T-helper 2 cell (primary cell): ENCODE results near the gene CLDN22.
A peak's percentile ranks its signal among the peaks of the same experiment; 100 is the strongest.

Source experiments
- DNase-seq, 5 experiments: peaks; one replicate each; pipeline versions ENCODE4 v3.0.0 to v3.0.0-alpha.2; 2012 to 2022
- total RNA-seq, 2 donors: gene quantifications; one replicate each; lab custom pipeline; 2026; lab: John Stamatoyannopoulos, UW

The CLDN22 gene
- total RNA-seq = 0 reads per million in 2 donors

DNA sequence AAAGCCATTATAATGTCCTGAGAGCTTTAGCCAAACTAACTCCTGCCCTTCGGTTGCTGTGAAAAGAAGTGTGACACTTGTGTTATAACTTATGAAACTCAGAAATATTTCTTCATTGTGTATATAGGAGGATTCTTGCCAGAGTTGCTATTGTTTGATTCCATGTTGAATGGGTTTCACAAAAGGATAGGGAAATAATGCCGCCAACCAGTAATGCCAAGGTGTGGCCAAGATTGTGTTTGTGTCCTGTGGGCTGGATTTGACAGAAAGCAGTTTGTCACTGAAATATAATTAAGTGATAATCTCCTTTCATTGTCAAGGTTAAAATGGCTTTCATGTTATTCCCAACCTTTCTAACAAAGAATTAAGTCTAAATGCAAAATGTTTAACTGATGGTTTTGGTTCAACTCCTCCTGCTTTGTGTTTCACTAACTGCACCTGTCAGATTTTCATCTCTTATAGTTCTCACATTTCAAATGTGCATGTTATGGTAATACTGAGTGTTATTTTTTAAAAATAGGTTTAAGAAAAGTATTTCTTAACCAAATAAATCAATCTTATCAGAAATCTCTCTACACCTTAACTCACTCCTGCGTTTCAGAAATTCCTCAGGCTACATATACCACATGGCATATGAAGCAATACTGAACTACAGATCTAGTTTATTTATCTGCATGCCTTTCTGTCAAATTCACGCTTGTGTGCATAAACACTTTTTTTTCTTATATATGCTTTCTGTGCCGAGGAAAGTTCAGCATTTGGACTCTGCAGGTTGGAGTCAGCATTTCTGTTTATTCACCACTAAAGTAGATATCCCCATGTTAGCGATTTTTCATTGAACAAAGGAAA is at the start of gene CLDN22:
Gene CLDN22 (minus strand): TSS at position 66 of the 849 bp plus-strand sequence. CDS start 58 bp downstream, at position 8.
- DNase-seq = no peak

DNA sequence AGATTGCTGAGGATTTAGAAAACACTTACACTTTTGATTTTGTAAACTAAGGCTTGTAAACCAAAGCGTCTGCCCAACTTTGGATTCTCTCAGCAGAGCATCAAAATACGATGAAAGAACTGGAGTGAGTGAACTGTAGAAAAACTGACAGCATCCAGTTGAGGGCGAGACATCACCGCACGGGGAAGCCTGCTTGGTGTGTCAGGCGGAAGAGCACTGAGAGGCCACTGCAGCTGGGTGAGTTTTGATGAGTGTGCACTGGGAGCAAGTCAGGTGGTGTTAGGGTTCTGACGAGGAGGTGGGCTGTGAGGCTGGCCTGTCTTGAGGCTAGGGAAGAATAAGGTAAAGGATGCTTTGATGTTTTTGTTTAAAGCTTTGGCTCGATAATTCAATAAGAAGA is 49.0 kb upstream of the CLDN22 start:
- no peak for DNase-seq

DNA sequence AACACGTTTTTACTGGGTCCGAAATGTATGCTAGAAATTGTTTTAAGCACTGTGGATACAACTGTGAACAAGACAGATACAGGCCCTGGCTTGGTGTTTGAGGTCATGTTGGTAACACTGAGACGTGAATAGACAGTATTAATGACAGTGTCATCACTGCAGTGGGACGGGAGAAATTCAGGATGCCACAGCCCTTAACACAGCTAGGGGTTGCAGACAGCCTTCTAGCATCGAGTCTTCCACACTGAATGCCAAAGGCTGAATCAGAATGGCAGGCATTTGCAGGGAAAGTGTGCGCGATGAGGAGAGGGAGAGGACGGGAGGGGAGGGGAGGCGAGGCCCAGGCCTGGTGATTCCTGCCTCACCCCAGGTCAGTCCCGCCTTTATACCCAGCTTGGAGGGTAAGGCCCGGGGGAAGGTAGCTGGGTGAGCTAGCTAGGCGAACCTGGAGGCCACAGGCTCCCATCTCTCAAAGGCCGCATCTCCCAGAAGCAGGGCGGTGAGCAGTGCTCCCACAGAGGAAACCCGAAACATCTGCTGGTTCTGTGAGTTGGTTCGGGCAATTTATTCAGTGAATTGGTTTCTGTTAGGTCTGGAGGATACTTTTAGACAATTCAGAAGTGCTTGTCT is 46.2 kb upstream of the CLDN22 start:
- no peak for DNase-seq

DNA sequence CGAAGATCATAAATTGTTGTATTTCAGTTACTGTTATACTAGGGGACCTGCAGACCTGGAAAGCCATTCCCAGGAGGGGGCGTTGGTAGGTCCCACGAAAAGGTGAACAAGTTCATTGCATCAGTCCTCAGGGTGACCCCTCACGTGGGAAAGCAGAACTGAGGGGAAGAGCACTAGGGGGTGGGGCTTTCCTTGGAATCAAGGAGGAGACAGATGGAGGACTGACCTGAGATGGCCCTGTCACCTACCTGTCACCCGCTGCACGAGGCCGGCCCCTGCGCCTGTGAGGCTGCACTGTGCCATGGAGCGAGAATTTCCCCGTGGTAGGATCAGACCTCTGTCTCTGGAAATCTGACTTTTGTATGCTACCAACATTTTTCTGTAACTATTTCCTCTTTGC is 43.9 kb upstream of the CLDN22 start:
- no peak for DNase-seq

DNA sequence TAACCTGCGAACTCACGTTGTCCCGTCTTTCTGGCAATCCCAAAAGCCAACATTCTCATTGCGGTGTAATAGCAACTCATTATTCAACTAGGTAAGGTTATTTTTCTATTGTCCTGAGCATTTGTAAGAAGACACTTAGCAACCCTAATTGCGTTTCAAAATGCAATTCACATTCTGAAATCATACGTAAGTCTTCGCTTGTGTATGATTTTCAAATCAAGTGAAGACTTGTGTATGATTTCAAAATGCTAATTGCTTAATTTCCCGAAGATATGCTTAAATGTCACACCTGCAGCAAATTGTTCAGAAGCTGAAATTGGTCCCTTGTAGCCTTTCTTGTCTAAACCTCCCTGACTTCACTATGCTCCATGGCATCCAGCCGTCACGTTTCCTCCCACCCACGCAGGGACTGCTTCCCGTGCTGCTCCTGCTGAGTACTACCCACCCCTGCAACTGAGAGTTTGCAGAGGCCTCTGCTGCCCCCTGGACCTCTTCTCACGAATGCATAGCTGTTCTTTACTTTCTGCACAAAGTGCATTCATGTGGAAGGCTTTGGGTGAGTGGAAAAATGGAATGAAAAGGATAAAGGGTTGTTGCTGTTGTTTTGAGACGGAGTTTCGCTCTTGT is 43.0 kb upstream of the CLDN22 start:
- DNase-seq = no peak

DNA sequence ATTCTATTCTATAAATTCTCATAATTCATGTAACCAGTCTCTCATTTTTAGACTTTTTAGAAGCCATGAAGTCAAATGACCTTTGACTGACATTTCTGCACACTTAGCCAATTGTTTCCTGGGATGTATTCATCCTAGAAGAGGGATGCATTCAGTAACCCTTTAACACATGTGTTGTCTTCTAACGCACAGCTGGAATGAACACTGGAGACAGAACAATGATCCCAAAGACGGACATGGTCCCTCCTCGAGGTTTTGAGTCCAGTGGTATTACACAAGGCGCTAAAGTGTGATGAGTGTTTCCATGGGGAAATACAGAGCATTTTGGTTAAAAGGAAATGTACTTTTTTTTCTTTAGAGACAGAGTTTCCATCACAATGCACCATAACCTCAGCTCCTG is 42.0 kb upstream of the CLDN22 start:
- DNase-seq = no peak

DNA sequence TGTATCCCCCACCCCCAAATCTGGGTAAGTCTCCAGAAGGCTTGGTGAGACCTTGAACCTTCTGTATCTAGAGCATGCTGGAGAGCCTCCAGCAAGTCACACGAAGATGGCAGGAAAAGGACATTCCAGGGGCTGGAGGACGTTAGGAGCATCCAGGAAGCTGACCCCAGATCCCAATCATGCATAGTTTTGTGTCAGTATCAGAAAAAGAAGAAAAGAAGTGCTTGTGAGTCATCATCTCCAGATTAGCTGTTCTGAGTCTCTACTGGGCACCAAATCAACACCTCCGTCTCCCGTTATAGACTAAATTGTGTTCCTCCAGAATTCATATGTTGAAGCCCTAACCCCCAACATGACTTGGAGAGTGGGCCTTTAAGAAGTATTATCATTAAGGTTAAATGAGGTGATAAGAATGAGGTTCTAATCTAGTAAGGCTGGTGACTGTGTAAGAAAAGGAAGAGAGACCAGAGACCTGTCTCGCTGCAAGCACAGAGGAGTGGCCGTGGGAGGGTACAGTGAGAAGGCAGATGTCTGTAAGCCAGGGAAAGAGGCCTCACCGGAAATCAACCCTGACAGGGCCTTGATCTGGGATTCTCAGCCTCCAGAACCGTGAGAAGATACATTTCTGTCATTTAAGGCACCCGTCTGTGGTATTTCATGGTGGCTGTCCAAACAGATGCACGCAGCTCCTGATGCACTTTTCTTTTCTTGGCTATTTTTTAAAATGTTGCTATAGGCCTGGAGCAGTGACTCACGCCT is 40.3 kb upstream of the CLDN22 start:
- no peak for DNase-seq

DNA sequence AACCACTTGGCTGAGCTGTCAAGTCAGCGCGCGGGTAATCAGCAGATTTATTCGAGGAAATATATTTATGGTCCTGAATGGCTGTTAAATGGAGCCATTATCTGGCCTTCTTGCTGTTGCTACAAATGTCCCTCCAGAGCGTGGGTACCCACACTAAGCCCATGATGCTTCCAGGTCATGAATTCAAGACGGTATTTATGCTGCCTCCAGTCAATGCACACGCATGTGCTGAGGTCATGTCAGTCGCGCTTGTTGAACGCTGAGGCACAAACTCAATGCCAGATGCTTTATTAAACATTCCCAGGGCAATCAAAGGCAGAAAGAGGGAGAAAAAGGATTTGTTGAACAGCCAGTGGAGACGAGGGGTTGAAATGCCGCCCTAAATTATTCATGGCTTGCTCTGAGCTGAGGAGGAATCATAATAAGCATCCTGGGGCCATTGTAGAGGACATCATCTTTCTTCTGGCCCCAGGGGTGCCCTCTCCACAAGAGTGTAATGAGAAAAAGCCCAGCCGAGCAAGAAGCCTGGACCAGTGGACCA is 38.2 kb upstream of the CLDN22 start:
- DNase-seq = no peak

DNA sequence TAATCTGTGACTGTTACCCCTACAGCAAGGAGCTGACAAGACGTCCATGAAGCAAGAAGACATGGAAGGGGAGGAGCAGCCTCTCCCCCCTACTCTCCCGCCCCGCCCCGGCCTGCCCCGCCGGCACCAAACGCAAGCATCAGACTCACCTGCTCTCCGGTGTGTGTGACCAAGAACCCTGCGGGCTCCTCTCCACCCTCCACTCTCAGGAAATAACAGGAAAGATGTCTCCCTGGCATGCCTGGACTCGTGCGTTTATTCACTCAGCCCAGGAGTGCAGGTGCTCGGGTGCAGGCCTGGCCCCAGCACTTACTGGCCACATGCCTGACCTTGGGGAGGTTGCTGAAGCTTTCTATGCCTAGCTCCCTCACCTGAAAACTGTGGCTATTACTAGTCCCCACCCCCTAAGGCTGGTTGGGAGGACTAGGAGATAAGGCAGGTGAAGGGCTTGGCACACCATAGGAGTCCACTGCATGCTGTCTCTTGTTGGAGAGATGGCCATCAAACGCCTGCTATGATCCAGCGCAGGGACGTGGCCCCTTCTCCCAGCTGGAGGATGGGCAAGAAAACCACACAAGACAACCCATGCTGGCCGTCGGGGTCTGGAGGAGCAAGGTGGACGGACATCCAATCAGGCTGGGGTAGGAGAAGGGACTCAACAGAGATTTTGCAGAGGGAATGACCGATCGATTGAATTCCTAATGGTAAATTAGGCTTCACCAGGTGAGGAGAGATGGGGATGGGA is 37.0 kb upstream of the CLDN22 start:
- DNase-seq = no peak

DNA sequence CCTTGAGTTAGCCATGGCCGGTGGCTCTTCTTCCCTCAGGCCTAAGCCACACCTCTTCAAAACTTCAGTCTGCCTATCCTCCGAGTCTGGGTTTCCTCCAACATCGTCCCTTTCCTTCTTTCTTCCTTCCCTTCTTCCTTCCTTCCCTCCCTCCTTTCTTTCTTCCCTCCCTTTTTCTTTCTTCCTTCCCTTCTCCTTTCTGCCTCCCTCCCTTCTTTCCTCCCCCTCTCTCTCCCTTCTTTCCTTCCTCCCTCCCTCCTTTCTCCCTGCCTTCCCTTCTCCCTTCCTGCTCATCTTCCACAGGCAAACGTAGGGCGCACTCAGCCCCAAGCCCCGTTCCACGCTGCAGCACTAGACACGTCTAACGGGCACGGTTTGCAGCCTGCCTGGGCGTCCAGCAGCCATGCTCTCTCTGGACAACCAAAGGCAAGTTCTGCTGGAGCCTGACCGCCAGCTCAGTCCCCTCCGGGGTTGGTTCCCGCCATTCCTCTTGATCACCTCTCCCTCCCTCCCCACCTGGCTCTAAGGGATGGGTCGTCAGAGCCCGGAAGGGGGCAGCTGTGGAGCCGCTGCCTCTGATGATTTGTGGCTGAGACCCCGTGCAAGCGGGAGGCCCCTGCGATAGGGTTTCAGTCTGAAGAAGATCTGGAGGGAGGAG is 36.2 kb upstream of the CLDN22 start:
- DNase-seq = no peak

DNA sequence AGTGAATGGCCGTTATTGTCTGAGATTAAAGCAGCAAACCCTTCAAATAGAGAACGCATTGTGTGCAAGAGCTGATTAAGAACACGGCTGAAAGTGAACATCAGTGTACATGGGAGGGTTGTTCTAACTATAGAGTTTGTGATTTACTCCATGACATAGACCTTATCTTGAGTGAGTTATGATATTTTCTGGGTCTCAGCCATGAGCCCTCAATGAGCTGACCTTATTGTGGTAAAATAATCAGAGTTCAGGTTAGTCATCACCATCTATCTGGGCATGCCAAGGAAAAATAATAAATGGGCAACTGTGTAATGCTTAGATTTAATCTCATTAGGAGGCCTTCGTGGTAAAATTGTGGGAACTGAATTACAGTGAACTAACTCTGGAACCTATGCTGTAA is 35.3 kb upstream of the CLDN22 start:
- DNase-seq = no peak

DNA sequence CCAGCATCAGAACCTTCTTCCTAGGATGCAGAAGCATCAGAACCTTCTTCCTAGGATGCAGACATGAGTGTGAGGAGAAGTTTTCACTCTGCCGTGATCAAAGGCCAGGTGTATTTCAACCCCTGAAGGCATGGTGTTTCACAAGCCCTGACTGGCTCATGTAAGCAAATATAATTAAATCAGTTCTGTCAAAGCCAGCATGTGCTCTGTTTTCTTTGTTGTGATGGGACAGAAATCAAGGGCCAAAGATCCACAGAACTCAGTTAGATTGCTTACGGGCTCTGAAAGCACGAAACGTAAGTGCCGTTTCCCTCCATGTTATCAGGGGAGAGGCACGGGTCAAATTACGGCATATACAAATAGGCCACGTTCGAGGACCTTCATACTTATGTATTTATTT is 34.1 kb upstream of the CLDN22 start:
- DNase-seq = no peak

DNA sequence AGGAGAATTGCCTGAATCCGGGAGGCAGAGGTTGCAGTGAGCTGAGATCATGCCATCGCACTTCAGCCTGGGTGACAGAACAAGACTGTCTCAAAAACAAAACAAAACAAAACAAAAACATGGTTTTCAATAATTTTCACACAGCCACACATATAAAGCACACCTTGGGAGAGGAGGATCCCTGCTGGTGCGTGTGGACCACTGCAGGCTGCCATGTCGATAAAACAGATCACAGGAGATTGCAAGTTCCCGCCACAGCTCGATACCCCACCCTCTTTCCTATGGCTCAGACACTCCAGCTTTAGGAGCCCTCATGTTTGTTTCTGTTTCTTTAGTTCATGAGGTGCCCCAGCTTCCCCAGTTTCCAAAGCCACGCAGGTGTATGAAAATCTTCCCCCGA is 33.5 kb upstream of the CLDN22 start:
- DNase-seq = no peak

DNA sequence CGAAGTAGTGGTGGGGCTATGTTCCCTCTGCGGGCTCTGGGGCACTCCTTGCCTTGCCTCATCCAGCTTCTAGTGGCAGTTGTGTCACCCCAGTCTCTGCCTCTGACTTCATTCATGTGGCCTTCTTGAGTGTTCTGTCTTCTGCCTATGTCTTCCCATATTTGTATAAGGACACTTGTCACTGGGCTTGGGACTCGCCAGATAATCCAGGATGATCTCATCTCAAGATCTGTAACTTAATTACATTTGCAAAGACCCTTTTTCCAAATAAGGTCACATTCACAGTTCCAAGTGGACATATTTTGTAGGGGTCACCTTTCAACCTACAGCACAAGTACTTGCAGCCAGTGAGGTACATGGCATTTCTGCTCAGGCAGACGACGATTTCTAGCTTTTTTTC is 32.5 kb upstream of the CLDN22 start:
- DNase-seq = no peak

DNA sequence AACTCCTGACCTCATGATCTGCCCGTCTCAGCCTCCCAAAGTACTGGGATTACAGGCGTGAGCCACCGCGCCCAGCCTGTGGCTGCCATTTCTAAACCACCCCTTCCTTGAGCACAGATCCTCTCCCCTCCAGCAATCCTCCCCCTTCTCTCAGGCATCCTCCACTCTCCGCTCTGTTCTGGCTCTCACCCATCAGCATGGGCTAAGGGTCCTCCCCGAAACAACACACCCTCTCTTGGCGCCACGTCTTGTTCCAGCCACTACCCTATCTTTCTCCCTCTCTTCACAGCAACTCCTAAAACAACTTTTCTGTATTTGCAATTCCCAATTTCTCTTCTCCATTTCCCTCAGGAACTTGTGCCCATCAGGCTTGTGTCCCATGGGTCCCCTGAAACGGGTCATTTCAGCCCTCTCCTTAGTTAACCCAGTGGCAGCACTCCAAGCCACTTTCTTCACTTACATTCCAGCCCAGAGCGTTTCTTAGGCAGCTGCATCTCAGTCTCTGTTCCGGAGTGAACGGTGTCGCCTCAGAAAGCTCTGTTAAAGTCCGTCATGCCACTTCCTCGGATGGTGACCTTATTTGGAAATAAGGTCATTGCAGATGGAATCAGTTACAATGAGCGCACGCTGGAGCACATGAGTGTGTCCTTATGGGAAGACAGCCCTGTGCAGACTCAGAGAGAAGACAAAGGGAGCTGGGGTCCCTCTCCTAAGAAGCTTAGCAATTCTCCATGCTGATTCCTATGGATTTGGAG is 30.4 kb upstream of the CLDN22 start:
- no peak for DNase-seq

DNA sequence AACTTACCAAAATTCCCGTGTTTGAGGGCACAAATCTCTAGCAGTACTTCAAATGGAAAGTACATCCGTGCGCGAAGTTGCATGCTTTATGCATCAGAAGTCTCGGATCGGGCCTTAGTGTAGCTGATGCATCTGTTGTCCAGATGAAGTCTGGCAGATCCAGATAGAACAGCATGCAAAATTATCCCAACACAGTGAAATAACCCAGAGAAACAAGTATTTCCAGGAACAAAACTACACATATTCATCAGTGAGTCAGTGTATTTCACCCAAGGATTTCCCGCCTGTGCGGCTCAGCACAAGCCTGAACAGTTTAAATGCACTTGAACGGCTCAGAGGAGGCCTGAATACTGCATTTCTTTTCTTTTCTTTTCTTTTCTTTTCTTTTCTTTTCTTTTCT is 29.6 kb upstream of the CLDN22 start:
- no peak for DNase-seq

DNA sequence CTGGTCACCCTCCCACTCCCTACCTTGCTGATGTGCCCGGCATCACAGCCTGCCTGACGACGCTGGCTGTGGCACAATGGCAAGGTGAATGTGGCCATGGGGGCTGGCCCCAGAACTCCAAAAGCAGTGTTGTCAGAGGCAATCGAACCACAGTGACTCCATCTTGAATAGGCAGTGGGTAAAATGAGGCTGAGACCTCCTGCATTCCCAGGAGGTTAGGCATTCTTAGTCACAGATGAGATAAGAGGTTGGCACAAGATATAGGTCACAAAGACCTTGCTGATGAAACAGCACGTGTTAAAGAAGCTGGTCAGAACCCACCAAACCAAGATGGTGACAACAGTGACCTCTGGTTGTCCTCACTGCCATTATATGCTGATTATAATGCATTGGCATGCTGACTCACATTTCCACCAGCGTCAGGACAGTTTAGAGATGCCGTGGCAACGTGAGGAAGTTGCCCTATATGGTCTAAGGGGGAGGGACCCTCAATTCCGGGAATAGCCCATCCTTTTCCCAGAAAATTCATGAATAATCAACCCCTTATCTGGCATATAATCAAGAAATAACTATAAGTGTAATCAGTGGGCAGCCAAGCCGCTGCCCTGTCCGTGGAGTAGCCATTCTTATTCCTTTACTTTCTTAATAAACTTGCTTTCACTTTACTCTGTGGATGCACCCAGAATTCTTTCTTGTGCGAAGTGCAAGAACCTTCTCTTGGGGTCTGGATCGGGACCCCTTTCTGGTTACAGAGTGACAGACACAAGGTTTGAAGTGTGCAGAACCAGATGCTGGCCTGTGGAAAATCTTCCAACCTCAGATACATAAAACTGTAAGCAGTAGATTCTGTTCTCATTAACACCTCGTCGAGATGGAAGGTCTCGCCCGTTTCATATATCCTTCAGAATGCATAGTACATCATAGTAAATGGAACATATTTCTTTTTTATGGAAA is 28.9 kb upstream of the CLDN22 start:
- DNase-seq = peak in 1 of 5 experiments; percentile 34

DNA sequence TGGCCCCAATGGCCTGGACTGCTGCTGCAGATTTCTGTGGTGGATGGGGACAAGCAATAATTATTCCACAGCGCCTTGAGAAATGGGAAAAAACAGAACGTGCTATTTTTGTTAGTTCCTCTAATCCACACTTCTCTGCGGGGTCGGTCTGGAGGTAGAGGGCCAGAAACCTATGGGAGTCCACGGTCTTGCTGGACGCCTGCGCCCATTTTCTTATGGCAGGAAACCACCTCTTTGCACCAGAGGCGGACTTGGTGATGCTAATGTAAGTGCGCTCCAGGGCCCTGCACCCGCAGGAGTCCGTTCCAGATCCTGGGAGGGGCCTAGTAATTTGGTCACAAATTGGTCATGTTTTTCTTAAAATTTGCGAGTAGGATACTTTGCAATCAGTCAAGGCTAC is 28.1 kb upstream of the CLDN22 start:
- DNase-seq = no peak

DNA sequence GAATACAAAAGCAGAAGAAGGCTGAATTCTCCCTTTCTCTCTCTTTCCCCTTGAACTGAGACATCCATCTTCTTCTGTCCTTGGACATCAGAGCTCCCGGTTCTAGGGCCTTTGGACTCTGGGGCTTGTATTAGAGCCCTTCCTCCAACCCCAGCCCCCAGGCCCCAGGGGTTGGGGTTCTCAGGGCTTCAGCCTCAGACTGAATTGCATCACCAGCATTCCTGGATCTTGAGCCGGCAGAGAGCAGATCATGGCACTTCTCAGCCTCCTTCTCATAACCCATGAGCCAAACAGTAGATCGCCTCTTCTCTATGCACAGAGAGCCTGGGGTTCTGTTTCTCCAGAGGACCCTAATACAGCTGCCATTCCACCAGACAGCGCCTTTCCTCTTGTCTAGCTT is 27.5 kb upstream of the CLDN22 start:
- DNase-seq = no peak

DNA sequence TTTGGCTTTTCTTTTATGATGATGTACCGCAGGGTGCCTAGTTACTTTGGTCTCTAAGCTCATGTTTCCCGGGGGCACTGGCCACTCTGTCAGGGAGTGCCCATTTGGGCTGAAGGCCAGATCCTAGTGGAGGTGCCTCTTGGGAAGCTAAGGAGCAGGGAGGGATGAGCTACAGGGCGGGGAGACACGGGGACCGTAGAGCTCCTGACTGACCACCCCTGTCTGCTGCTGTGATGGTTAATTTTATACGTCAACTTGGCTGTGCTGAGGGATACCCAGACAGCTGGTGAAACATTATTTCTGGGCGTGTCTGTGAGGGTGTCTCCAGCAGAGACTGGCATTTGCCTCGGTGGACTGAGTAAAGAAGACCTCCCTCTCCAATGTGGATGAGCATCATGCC is 27.1 kb upstream of the CLDN22 start:
- DNase-seq = no peak
